ENCODE results near the gene OR5H2.
"Not testable (repeated sequence)": the region's sequence is repeated elsewhere in the genome, so short reads cannot be mapped to it uniquely, and the experiment has no call there.

OR5H2 gene

GRCh38 chr3:98282205-98282604, at the start of gene OR5H2:
TSS of gene OR5H2 (plus strand) at chr3:98282505. CDS start at chr3:98282903, 398 bp downstream.
- DNase-seq = no peak

GRCh38 chr3:98233468-98233867, 48.8 kb upstream of the OR5H2 start:
- DNase-seq = no peak

GRCh38 chr3:98240131-98240530, 42.2 kb upstream of the OR5H2 start:
- no peak for DNase-seq

GRCh38 chr3:98242155-98242554, 40.1 kb upstream of the OR5H2 start:
- DNase-seq = no peak

- DNase-seq = no peak
Measured at GRCh38 chr3:98243843-98244242, 38.5 kb upstream of the OR5H2 start.

GRCh38 chr3:98246142-98246541, 36.2 kb upstream of the OR5H2 start:
- DNase-seq = no peak

- DNase-seq = not testable (repeated sequence)
Measured at GRCh38 chr3:98256026-98256425, 26.3 kb upstream of the OR5H2 start.

- DNase-seq = no peak
Measured at GRCh38 chr3:98259707-98260106, 22.6 kb upstream of the OR5H2 start.

GRCh38 chr3:98262046-98262445, 20.3 kb upstream of the OR5H2 start:
- DNase-seq = no peak

GRCh38 chr3:98263944-98264343, 18.4 kb upstream of the OR5H2 start, which contains the start of gene OR5H6:
TSS of gene OR5H6 (plus strand) at chr3:98264244. CDS start at chr3:98264333, 89 bp downstream.
- no peak for DNase-seq

- DNase-seq = no peak
Measured at GRCh38 chr3:98269846-98270245, 12.5 kb upstream of the OR5H2 start.

GRCh38 chr3:98272126-98272525, 10.2 kb upstream of the OR5H2 start:
- no peak for DNase-seq

- DNase-seq = no peak
Measured at GRCh38 chr3:98274914-98275313, 7.4 kb upstream of the OR5H2 start.

GRCh38 chr3:98290916-98291315, 8.6 kb downstream of the OR5H2 start:
- DNase-seq = no peak

GRCh38 chr3:98291332-98291957, 9.1 kb downstream of the OR5H2 start:
- DNase-seq = no peak

GRCh38 chr3:98322101-98322500, 39.8 kb downstream of the OR5H2 start:
- DNase-seq = no peak

GRCh38 chr3:98322686-98323085, 40.4 kb downstream of the OR5H2 start:
- DNase-seq = no peak

GRCh38 chr3:98323425-98323824, 41.1 kb downstream of the OR5H2 start:
- DNase-seq = no peak

GRCh38 chr3:98325055-98325454, 42.8 kb downstream of the OR5H2 start:
- DNase-seq = peak; percentile 73

- DNase-seq = no peak
Measured at GRCh38 chr3:98326105-98326893, 44.0 kb downstream of the OR5H2 start.

- no peak for DNase-seq
Measured at GRCh38 chr3:98326945-98327344, 44.6 kb downstream of the OR5H2 start.

- no peak for DNase-seq
Measured at GRCh38 chr3:98328933-98329332, 46.6 kb downstream of the OR5H2 start.

GRCh38 chr3:98329392-98330124, 47.3 kb downstream of the OR5H2 start:
- DNase-seq = peak; percentile 68

GRCh38 chr3:98331329-98331728, 49.0 kb downstream of the OR5H2 start:
- DNase-seq = no peak
